ENCODE measurements around the gene RNF151. TPM values are rescaled to one million over a fixed set of nuclear protein-coding genes. Genes with fewer than 3 reads are reported as not detected.

The RNF151 gene
- total and polyA plus RNA-seq, 10 of the 15 experiments (the other 5 are each of a cell fraction or from before 2014, with no cell fraction given), result 0.17 to 0.56 TPM; not detected in 8

DNA sequence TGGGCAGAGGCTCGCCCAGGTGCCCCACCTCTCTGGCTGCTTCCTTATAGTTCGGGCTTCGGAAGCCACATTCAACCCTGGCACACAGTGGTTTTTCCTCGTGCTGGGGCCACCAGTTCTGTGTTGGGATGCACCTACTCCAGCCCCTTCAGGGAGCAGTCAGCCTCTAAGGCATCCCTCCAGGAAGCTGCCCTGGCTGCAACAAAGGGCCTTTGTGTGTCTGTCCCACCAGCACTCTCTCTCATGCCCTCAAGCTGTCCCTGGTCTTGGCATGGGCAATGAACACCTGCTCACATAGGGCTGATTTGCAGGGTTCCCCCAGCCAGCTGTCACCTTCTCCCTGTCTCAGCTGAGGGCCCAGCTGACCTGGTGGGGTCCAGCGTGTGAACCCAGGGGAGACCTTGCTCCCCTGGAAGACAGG lies 15.4 kb downstream of the RNF151 start:
- CTCF ChIA-PET, result interaction anchor here (0.7 to 1.8 kb wide), 7 partner anchors 9 to 159 kb away, joined by 3 to 5 read pairs (median 5); partner anchors contain the start of gene RNF151
- no peak for DNase-seq (ENCODE audit: low read depth, low spot score)

DNA sequence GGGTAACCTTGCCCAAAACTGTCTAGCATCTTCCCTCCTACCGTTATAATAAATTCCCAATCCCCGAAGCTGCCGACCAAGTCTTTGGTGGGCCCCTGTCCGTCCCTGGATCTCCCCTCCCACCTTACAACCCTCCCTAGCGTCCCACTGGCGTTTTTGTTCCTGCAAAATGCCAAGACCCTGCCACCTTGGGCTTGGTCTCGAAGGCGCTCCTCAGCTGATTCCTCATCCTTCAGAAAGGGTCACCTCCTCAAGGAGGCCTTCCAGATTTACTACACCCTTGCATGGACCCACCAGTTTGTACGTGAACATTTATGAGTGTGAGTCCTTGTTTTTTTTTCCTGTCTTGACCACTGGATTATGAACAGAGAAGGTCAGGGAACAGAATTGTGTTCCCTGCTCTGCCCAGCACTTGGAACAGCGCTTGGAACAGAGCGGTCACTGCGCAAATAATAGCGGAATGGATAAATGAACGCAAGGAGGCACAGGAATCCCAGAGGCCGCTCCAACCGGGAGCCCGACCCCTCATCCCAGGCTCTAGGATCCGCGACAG lies 16.4 kb downstream of the RNF151 start:
- DNase-seq (ENCODE audit: low read depth, low spot score), result no peak
- Histone ChIP-seq H3K79me2 (ENCODE audit: control insufficient read depth, insufficient read depth, low read length) (no peaks in the 10 kb centered on the region; the same call in none of the 2 replicates), H3K27me3 (replicated peaks in 1 of 2; ENCODE audit: control insufficient read depth in 2 of 2, insufficient read depth in 2 of 2, low read length in 1 of 2) (0 out of 4 replicates have a peak, but pooled peaks cover 0 to 5% of the 10 kb centered on the region in 2 experiments), H3K4me1 (ENCODE audit: control insufficient read depth, insufficient read depth, low read length) (peaks cover 28% of the 10 kb centered on the region), H3K4me3 (no peak overlapping the region), H3K36me3 (ENCODE audit: control insufficient read depth in 2 of 2, insufficient read depth in 2 of 2, low read length in 1 of 2) (peaks cover 5 to 9% of the 10 kb centered on the region in 2 experiments; a peak in 3 of 4 replicates), H3K27ac (ENCODE audit: control insufficient read depth, insufficient read depth) (no peak overlapping the region), H3K4me2 (ENCODE audit: control insufficient read depth, insufficient read depth) (peak overlapping the region; percentile 87; the same call in 1 of the 2 replicates), H2AFZ (ENCODE audit: control insufficient read depth, low read depth, low read length) (no peak overlapping the region), H3K9me3 (replicated peaks; ENCODE audit: control insufficient read depth, insufficient read depth, low read length) (no peaks in the 10 kb centered on the region), H4K20me1 (ENCODE audit: control insufficient read depth, insufficient read depth) (no peaks in the 10 kb centered on the region), H3K9ac (ENCODE audit: control insufficient read depth, insufficient read depth, low read length) (no peak overlapping the region)
- in situ Hi-C loops (cut with MboI) (no loop called here), intact Hi-C loops (cut with micrococcal nuclease; ENCODE audit: unreplicated experiment) (no loop called here)
- ChIA-PET SMC1A (ENCODE audit: uncharacterized antibody, unreplicated experiment) (interaction anchor here (1.3 kb wide), 1 partner anchor 21 kb away, joined by 4 read pairs; no protein-coding TSS in a partner anchor), CTCF (interaction anchor here (0.9 to 1.1 kb wide), 2 partner anchors 14 to 21 kb away, joined by 3 to 5 read pairs; no protein-coding TSS in a partner anchor), RAD21 (ENCODE audit: unreplicated experiment) (interaction anchor here (0.9 to 2.1 kb wide), 3 partner anchors 13 to 157 kb away, joined by 3 to 6 read pairs (median 5); partner anchors contain the start of genes FAHD1 and HAGH), POLR2A (interaction anchor here (3.0 to 4.7 kb wide), 3 partner anchors 8 to 18 kb away, joined by 18 to 25 read pairs (median 21); partner anchors contain the start of genes RPS2 and TBL3)
- TF ChIP-seq, protein P1, sequence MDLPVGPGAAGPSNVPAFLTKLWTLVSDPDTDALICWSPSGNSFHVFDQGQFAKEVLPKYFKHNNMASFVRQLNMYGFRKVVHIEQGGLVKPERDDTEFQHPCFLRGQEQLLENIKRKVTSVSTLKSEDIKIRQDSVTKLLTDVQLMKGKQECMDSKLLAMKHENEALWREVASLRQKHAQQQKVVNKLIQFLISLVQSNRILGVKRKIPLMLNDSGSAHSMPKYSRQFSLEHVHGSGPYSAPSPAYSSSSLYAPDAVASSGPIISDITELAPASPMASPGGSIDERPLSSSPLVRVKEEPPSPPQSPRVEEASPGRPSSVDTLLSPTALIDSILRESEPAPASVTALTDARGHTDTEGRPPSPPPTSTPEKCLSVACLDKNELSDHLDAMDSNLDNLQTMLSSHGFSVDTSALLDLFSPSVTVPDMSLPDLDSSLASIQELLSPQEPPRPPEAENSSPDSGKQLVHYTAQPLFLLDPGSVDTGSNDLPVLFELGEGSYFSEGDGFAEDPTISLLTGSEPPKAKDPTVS (IDR thresholded peaks at IDR 0.05; ENCODE audit: low read depth, low read length), result no peak
- TF ChIP-seq, protein P2, sequence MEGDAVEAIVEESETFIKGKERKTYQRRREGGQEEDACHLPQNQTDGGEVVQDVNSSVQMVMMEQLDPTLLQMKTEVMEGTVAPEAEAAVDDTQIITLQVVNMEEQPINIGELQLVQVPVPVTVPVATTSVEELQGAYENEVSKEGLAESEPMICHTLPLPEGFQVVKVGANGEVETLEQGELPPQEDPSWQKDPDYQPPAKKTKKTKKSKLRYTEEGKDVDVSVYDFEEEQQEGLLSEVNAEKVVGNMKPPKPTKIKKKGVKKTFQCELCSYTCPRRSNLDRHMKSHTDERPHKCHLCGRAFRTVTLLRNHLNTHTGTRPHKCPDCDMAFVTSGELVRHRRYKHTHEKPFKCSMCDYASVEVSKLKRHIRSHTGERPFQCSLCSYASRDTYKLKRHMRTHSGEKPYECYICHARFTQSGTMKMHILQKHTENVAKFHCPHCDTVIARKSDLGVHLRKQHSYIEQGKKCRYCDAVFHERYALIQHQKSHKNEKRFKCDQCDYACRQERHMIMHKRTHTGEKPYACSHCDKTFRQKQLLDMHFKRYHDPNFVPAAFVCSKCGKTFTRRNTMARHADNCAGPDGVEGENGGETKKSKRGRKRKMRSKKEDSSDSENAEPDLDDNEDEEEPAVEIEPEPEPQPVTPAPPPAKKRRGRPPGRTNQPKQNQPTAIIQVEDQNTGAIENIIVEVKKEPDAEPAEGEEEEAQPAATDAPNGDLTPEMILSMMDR (IDR thresholded peaks at IDR 0.05 in 2 of 3, conservative IDR thresholded peaks at IDR 0.05 in 1 of 3; ENCODE audit: control insufficient read depth in 2 of 3, extremely low read depth in 1 of 3, insufficient read depth in 1 of 3, low read depth in 3 of 3, low read length in 3 of 3), result peak in 1 of 3 experiments; percentile 11; a peak in 1 of 6 replicates
- ATAC-seq, result no peak
- no TSS peak for BruUV-seq (replicated peaks)
- FAIRE-seq, result no peak
- 39% methylated on average over 19 of the region's 19 CpGs for WGBS (ENCODE audit: insufficient coverage, insufficient replicate concordance, low lambda C conversion rate, missing lambda C conversion rate)

More for the DNA sequence above, 15.4 kb downstream of the RNF151 start:
- WGBS (ENCODE audit: insufficient coverage, insufficient replicate concordance, low lambda C conversion rate, missing lambda C conversion rate), result 17% methylated on average over 5 of the region's 5 CpGs
- no peak for ATAC-seq
- ChIA-PET POLR2A (interaction anchor here (0.6 to 4.7 kb wide), 7 partner anchors 9 to 177 kb away, joined by 4 to 25 read pairs (median 7); partner anchors contain the start of genes MSRB1, NDUFB10, RPS2 and TBL3), SMC1A (ENCODE audit: uncharacterized antibody, unreplicated experiment) (interaction anchor here (1.2 to 1.7 kb wide), 4 partner anchors 15 to 26 kb away, joined by 3 to 7 read pairs (median 4); partner anchors contain the start of gene RPS2), RAD21 (ENCODE audit: unreplicated experiment) (interaction anchor here (0.9 to 2.6 kb wide), 5 partner anchors 9 to 155 kb away, joined by 3 to 12 read pairs (median 5); partner anchors contain the start of genes FAHD1, HAGH and RPS2)
- Histone ChIP-seq H3K4me1 (ENCODE audit: control insufficient read depth, insufficient read depth, low read length) (peaks cover 28% of the 10 kb centered on the region), H3K4me3 (no peak overlapping the region), H3K27ac (ENCODE audit: control insufficient read depth, insufficient read depth) (no peak overlapping the region), H3K4me2 (ENCODE audit: control insufficient read depth, insufficient read depth) (no peak overlapping the region), H3K36me3 (ENCODE audit: control insufficient read depth in 2 of 2, insufficient read depth in 2 of 2, low read length in 1 of 2) (peaks cover 5 to 18% of the 10 kb centered on the region in 2 experiments; a peak in 3 of 4 replicates), H3K9ac (ENCODE audit: control insufficient read depth, insufficient read depth, low read length) (no peak overlapping the region), H3K27me3 (replicated peaks in 1 of 2; ENCODE audit: control insufficient read depth in 2 of 2, insufficient read depth in 2 of 2, low read length in 1 of 2) (0 out of 4 replicates have a peak, but pooled peaks cover 0 to 5% of the 10 kb centered on the region in 2 experiments), H3K9me3 (replicated peaks; ENCODE audit: control insufficient read depth, insufficient read depth, low read length) (no peaks in the 10 kb centered on the region), H2AFZ (ENCODE audit: control insufficient read depth, low read depth, low read length) (no peak overlapping the region), H3K79me2 (ENCODE audit: control insufficient read depth, insufficient read depth, low read length) (no peaks in the 10 kb centered on the region; the same call in none of the 2 replicates), H4K20me1 (ENCODE audit: control insufficient read depth, insufficient read depth) (no peaks in the 10 kb centered on the region)
- intact Hi-C loops (cut with micrococcal nuclease; ENCODE audit: unreplicated experiment), result no loop called here
- TF ChIP-seq, protein P3, sequence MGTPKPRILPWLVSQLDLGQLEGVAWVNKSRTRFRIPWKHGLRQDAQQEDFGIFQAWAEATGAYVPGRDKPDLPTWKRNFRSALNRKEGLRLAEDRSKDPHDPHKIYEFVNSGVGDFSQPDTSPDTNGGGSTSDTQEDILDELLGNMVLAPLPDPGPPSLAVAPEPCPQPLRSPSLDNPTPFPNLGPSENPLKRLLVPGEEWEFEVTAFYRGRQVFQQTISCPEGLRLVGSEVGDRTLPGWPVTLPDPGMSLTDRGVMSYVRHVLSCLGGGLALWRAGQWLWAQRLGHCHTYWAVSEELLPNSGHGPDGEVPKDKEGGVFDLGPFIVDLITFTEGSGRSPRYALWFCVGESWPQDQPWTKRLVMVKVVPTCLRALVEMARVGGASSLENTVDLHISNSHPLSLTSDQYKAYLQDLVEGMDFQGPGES (IDR thresholded peaks at IDR 0.05), result no peak
- 0 out of 2 replicates have a peak, but pooled peaks have one; percentile 3 for TF ChIP-seq TCF12 (IDR thresholded peaks at IDR 0.05; ENCODE audit: low read depth, low read length)
- no TSS peak for BruUV-seq (replicated peaks)
- FAIRE-seq, result no peak
- in situ Hi-C loops (cut with MboI), result no loop called here

Measured in GM12878 (cell line).